Heart left ventricle (tissue), 13 donors: ENCODE results near the gene WWC1.

Experiments
- POLR2A ChIP-seq, 2 donors: fragments of 450-650 bp; IDR thresholded peaks; one replicate each; pipeline ENCODE4 v1.6.1; 2017; ENCODE audit warnings: antibody characterized with exemption in 2 of 2, mild to moderate bottlenecking in 2 of 2, moderate library complexity in 2 of 2
- TF ChIP-seq, protein P1 (sequence below), 12 donors: fragments of 200-600 bp; sonication (generic) in 4 of 12; IDR thresholded peaks; one replicate each; pipeline versions ENCODE4 v1.5.0 to v1.8.0; 2018 to 2022; ENCODE audit warnings: antibody characterized with exemption in 12 of 12, mild to moderate bottlenecking in 5 of 12
- donor health status: ischemic (EF 13 %, LVEDD 7.1; RV severe dilation, severe dysfunction).
- donor health status: DM: no; HTN: yes; CAD: no.
- donor health status: DM: no; HTN: no; CAD: no.
- donor health status: ischemic (EF 25% LVEDD 6.9; RV normal size, moderate dysfunction).
- donor health status: ischemic (EF 25% LVEDD 5.7; RV mildly dilated, moderate dysfunction).
- donor health status: ischemic (EF 35%, LVEDD 5.7; RV mildly dilated, moderate dysfunction).
- donor health status: nonischemic (EF 11% LVEDD 7.7; RV severe dilation, severe dysfunction).
- donor health status: DM: yes; HTN: yes; CAD: no.
- donor health status: PGD.
- donor health status: ischemic (EF 29% LVEDD 5.4; RV normal size, mild dysfunction).
- donor health status: nonischemic (EF 23%, LVEDD 6.1; RV moderate dilation, normal function).

DNA sequence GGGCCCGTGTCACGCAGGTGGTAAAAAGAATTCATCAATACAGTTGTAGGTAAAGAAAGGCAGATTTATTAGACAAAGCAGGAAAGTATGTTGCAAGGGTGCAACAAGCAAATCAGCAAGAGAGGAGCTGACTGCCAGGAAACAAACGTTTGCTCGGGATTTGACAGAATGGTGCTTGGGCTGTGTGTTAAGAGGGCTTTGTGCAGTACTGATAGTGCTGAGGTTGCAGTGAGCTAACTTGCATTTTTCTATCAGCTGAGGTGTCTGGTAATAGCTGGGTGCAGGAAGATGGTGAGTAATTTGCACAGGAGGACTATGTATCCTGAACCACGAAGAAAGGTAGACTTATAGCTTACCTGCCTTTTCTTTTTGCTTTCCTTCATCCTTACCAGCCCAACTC is 190.9 kb downstream of the WWC1 start:
- TF ChIP-seq POLR2A (IDR thresholded peaks at IDR 0.05): no peak
- TF ChIP-seq, protein P1, sequence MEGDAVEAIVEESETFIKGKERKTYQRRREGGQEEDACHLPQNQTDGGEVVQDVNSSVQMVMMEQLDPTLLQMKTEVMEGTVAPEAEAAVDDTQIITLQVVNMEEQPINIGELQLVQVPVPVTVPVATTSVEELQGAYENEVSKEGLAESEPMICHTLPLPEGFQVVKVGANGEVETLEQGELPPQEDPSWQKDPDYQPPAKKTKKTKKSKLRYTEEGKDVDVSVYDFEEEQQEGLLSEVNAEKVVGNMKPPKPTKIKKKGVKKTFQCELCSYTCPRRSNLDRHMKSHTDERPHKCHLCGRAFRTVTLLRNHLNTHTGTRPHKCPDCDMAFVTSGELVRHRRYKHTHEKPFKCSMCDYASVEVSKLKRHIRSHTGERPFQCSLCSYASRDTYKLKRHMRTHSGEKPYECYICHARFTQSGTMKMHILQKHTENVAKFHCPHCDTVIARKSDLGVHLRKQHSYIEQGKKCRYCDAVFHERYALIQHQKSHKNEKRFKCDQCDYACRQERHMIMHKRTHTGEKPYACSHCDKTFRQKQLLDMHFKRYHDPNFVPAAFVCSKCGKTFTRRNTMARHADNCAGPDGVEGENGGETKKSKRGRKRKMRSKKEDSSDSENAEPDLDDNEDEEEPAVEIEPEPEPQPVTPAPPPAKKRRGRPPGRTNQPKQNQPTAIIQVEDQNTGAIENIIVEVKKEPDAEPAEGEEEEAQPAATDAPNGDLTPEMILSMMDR (IDR thresholded peaks at IDR 0.05): no peak
